SK-N-SH (cell line): ENCODE measurements around the gene TM9SF4. TPM values are rescaled to one million over a fixed set of nuclear protein-coding genes. Genes with fewer than 3 reads are reported as not detected.

Experiments used
- CTCF ChIA-PET: fragments of 300-600, 350-600 bp; formaldehyde crosslinking; extraction: SDS; loops from one replicate; lab custom pipeline; 2021; lab: Yijun Ruan, JAX
- POLR2A ChIA-PET: fragments of 350-600 bp; sonication (Branson Sonifier 250); formaldehyde crosslinking; extraction: SDS; loops from one replicate; lab custom pipeline; 2020; ENCODE audit warnings: antibody characterized with exemption, inconsistent platforms; lab: Yijun Ruan, JAX
- DNase-seq: peaks from one replicate; pipeline ENCODE4 v3.0.0; 2012
- H2AFZ ChIP-seq: fragments of 200-600 bp; sonication (generic); 2 replicates; pipeline ENCODE4 v1.8.1; 2016; ENCODE audit warnings: antibody characterized with exemption, mild to moderate bottlenecking, low read depth
- H3F3A ChIP-seq: fragments of 200-600 bp; sonication (generic); replicated peaks from 2 replicates; pipeline ENCODE3; 2016; ENCODE audit warnings: antibody characterized with exemption, mild to moderate bottlenecking; ENCODE audit not compliant: insufficient read depth
- H3K27ac ChIP-seq, 2 experiments: fragments of 200-500 bp in 1 of 2; fragments of 200-600 bp in 1 of 2; sonication (Bioruptor generic) in 1 of 2; sonication (generic), shearing (Covaris generic) in 1 of 2; 2 replicates each; pipeline versions ENCODE4 v1.5.1 to v1.6.1; 2014 to 2016; ENCODE audit warnings: low read depth in 2 of 2, inconsistent platforms in 1 of 2, low read length in 1 of 2, mild to moderate bottlenecking in 1 of 2, mixed read lengths in 1 of 2
- H3K27me3 ChIP-seq: fragments of 200-600 bp; sonication (generic), shearing (Covaris generic); 2 replicates; pipeline ENCODE4 v1.6.1; 2016; ENCODE audit warnings: mixed run types; ENCODE audit not compliant: insufficient read depth
- H3K36me3 ChIP-seq, 2 experiments: fragments of 200-500 bp in 1 of 2; fragments of 200-600 bp in 1 of 2; sonication (Bioruptor generic) in 1 of 2; sonication (generic) in 1 of 2; replicated peaks in 1 of 2; 2 replicates each; pipeline versions ENCODE3 to v1.5.1; 2014 to 2016; ENCODE audit warnings: low read length in 1 of 2, mild to moderate bottlenecking in 1 of 2; ENCODE audit not compliant: insufficient read depth in 2 of 2, control insufficient read depth in 1 of 2
- H3K4me1 ChIP-seq, 2 experiments: fragments of 200-500 bp in 1 of 2; fragments of 200-600 bp in 1 of 2; sonication (Bioruptor generic) in 1 of 2; sonication (generic), shearing (Covaris generic) in 1 of 2; 2 replicates each; pipeline versions ENCODE4 v1.5.1 to v1.6.1; 2014 to 2016; ENCODE audit warnings: low read depth in 1 of 2, low read length in 1 of 2, mixed run types in 1 of 2; ENCODE audit not compliant: insufficient read depth in 2 of 2, control insufficient read depth in 1 of 2
- H3K4me2 ChIP-seq: fragments of 200-600 bp; sonication (generic), shearing (Covaris generic); 2 replicates; pipeline ENCODE4 v1.6.1; 2017; ENCODE audit warnings: mixed run types
- H3K4me3 ChIP-seq, 2 experiments: fragments of 200-500 bp in 1 of 2; fragments of 200-600 bp in 1 of 2; sonication (Bioruptor generic) in 1 of 2; sonication (generic), shearing (Covaris generic) in 1 of 2; 2 replicates each; pipeline versions ENCODE4 v1.5.1 to v1.8.1; 2014 to 2016; ENCODE audit warnings: low read depth in 2 of 2, inconsistent platforms in 1 of 2, low read length in 1 of 2, mild to moderate bottlenecking in 1 of 2, mixed read lengths in 1 of 2, moderate library complexity in 1 of 2
- H3K79me2 ChIP-seq: fragments of 200-600 bp; sonication (generic); 2 replicates; pipeline ENCODE4 v1.8.1; 2017; ENCODE audit warnings: mild to moderate bottlenecking; ENCODE audit not compliant: insufficient read depth
- H3K9ac ChIP-seq: fragments of 200-600 bp; sonication (generic); 2 replicates; pipeline ENCODE4 v1.6.1; 2017; ENCODE audit warnings: mixed run types
- H3K9me2 ChIP-seq: fragments of 200-600 bp; sonication (generic); 2 replicates; pipeline ENCODE4 v1.6.1; 2017; ENCODE audit warnings: mixed run types
- H3K9me3 ChIP-seq: fragments of 200-600 bp; sonication (generic); 2 replicates; pipeline ENCODE4 v1.6.1; 2017; ENCODE audit warnings: mixed run types, mild to moderate bottlenecking, moderate library complexity
- H4K20me1 ChIP-seq: fragments of 200-600 bp; sonication (generic); 2 replicates; pipeline ENCODE4 v1.6.1; 2017; ENCODE audit warnings: mild to moderate bottlenecking, mixed run types; ENCODE audit not compliant: insufficient read depth
- CHD2 ChIP-seq: fragments of 150-350 bp; IDR thresholded peaks from 2 replicates; pipeline ENCODE4 v1.6.1; 2018; ENCODE audit warnings: low read length; ENCODE audit not compliant: partially characterized antibody
- EP300 ChIP-seq, 2 experiments: IDR thresholded peaks; 2 replicates each; pipeline versions ENCODE4 v1.4.0 to v1.6.1; 2012; ENCODE audit warnings: borderline replicate concordance in 1 of 2, low read depth in 1 of 2, low read length in 1 of 2
- FOXM1 ChIP-seq: IDR thresholded peaks from 2 replicates; pipeline ENCODE4 v1.4.0; 2012; ENCODE audit warnings: low read depth, mild to moderate bottlenecking
- GABPA ChIP-seq: IDR thresholded peaks from 2 replicates; pipeline ENCODE4 v1.4.0; 2012; ENCODE audit warnings: low read depth, mild to moderate bottlenecking
- JUND ChIP-seq: IDR thresholded peaks from 2 replicates; pipeline ENCODE4 v1.4.0; 2012
- MXI1 ChIP-seq: IDR thresholded peaks from 2 replicates; pipeline ENCODE4 v1.6.1; 2012; ENCODE audit warnings: mild to moderate bottlenecking, low read depth, low read length, improper control_type of control experiment
- NFIC ChIP-seq: IDR thresholded peaks from 2 replicates; pipeline ENCODE4 v1.4.0; 2012; ENCODE audit warnings: borderline replicate concordance
- NRF1 ChIP-seq: IDR thresholded peaks from 2 replicates; pipeline ENCODE4 v1.6.1; 2012; ENCODE audit warnings: low read depth, mild to moderate bottlenecking, low read length
- POLR2AphosphoS5 ChIP-seq: IDR thresholded peaks from 2 replicates; pipeline ENCODE4 v1.6.1; 2012; ENCODE audit warnings: low read depth, low read length
- RXRA ChIP-seq: IDR thresholded peaks from 2 replicates; pipeline ENCODE4 v1.4.0; 2012; ENCODE audit warnings: low read depth, mild to moderate bottlenecking, borderline replicate concordance
- TCF12 ChIP-seq: IDR thresholded peaks from 2 replicates; pipeline ENCODE4 v1.4.0; 2012
- WGBS: methylation state at CpG from one replicate; pipeline ENCODE4 v1.1.6; 2017; ENCODE audit warnings: low lambda C conversion rate; 5-methylcytosine and 5-hydroxymethylcytosine counted together
- polyA plus RNA-seq, 3 experiments: library from polyadenylated mRNA; depleted of rRNA; stranded (reverse); fragments of >200 nt; gene quantifications; 2 replicates each; pipeline ENCODE4 v1.2.3, GENCODE V29; 2012
- TF ChIP-seq, protein P1 (sequence below): fragments of 150-350 bp; IDR thresholded peaks from 2 replicates; pipeline ENCODE4 v1.6.1; 2017; ENCODE audit warnings: antibody characterized with exemption, low read length, low read depth, borderline replicate concordance

Gene TM9SF4
- polyA plus RNA-seq, 1 of the 3 experiments (the other 2 are of a cell fraction), result 61.0 TPM

DNA sequence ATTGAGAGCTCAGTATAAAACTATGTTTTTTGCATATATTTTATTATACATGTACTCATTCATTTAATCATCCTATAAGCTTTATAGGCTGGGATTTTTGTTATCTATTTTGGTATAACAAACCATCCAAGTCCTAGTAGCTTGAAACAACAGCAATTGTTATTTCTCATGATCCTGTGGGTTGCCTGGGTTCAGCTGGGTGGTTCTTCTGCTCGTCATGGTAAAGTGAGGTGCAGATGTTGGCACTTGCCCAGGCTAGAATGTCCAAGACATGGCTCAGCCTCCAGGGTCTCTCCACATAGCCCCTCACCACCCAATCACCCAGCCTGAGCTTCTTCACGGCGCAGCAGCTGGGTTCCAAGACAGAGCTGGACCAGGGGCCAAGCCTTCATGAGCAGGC lies 20.8 kb upstream of the TM9SF4 start:
- Histone ChIP-seq H3K36me3 (no peaks in the 10 kb centered on the region), H3K9me2 (no peaks in the 10 kb centered on the region), H4K20me1 (no peaks in the 10 kb centered on the region), H3K27me3 (peaks cover 5% of the 10 kb centered on the region; the same call in 1 of the 2 replicates), H3F3A (no peaks in the 10 kb centered on the region), H3K27ac (no peak overlapping the region), H3K4me1 (no peaks in the 10 kb centered on the region; a peak in 1 of 4 replicates), H2AFZ (no peak overlapping the region), H3K79me2 (no peaks in the 10 kb centered on the region), H3K4me2 (no peak overlapping the region), H3K9me3 (no peaks in the 10 kb centered on the region), H3K9ac (no peak overlapping the region), H3K4me3 (no peak overlapping the region)
- 72% methylated on average over 3 of the region's 3 CpGs for WGBS
- no peak for TF ChIP-seq FOXM1
- no peak for TF ChIP-seq NFIC
- no peak for TF ChIP-seq GABPA
- no peak for TF ChIP-seq JUND
- no peak for TF ChIP-seq RXRA
- no peak for TF ChIP-seq CHD2
- no peak for TF ChIP-seq POLR2AphosphoS5
- TF ChIP-seq TCF12, result no peak
- ChIA-PET POLR2A (no interaction called here), CTCF (interaction anchor here (0.7 to 1.3 kb wide), 3 partner anchors 10 to 266 kb away, joined by 3 to 4 read pairs (median 3); no protein-coding TSS in a partner anchor)
- no peak for DNase-seq

DNA sequence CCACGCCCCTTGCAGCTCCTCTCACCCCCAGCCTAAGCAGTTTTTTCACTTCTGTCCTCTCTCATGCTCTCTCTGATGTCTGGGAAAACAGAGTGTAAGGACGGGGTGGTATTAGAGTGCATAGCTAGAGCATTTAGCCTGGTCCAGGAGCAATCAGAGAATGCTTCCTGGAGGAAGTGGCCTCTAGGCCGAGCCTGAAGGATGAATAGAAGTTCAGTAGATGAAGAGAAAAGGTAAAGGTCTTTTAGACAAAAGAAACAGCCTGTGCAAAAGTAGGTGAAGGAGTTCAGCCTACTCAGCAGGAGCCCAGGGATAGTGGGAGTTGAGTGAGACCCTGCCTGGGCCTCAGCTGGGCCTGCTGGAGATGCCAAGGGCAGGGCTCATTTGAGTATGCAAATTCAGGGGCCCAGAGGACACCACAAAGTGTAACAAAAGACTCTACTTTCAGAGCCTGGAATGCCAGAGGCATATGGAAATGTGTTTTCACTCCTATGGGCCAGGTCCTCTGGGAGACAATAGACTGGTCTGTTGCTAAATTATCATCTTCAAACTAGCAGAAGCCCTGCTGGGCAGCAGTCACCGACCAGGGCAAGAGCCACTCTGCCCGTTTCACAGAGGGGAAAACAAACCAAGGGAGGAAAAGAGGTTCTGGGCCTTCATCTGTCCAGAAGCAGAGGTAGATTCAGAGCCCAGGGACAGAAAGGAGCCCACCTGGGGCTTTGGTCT lies 19.7 kb upstream of the TM9SF4 start:
- H3K9ac ChIP-seq, result no peak overlapping the region
- TF ChIP-seq NRF1, result no peak
- TF ChIP-seq JUND, result no peak
- TF ChIP-seq MXI1, result no peak
- TF ChIP-seq, protein P1, sequence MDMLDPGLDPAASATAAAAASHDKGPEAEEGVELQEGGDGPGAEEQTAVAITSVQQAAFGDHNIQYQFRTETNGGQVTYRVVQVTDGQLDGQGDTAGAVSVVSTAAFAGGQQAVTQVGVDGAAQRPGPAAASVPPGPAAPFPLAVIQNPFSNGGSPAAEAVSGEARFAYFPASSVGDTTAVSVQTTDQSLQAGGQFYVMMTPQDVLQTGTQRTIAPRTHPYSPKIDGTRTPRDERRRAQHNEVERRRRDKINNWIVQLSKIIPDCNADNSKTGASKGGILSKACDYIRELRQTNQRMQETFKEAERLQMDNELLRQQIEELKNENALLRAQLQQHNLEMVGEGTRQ, result no peak
- no peak for TF ChIP-seq EP300 (IDR thresholded peaks at IDR 0.05; ENCODE audit: borderline replicate concordance in 1 of 2, low read depth in 1 of 2, low read length in 1 of 2)
- H3K9me3 ChIP-seq, result no peaks in the 10 kb centered on the region
- ChIA-PET CTCF (interaction anchor here (0.5 to 3.3 kb wide), 10 partner anchors 8 to 267 kb away, joined by 3 to 27 read pairs (median 14); no protein-coding TSS in a partner anchor), POLR2A (no interaction called here)
- WGBS, result 26% methylated on average over 5 of the region's 5 CpGs
- no peaks in the 10 kb centered on the region for H3K9me2 ChIP-seq
- peaks cover 5% of the 10 kb centered on the region; the same call in 1 of the 2 replicates for H3K27me3 ChIP-seq
- H3K4me1 ChIP-seq, result no peaks in the 10 kb centered on the region; a peak in 1 of 4 replicates
- H3F3A ChIP-seq, result no peaks in the 10 kb centered on the region
- no peak overlapping the region for H2AFZ ChIP-seq
- H3K4me2 ChIP-seq, result no peak overlapping the region
- H4K20me1 ChIP-seq, result no peaks in the 10 kb centered on the region
- no peak overlapping the region for H3K27ac ChIP-seq
- no peak overlapping the region for H3K4me3 ChIP-seq
- DNase-seq, result no peak
- no peaks in the 10 kb centered on the region for H3K79me2 ChIP-seq
- H3K36me3 ChIP-seq, result no peaks in the 10 kb centered on the region
